ENCODE results near the gene SEMA4G.

Gene SEMA4G

GRCh38 chr10:101018600-101019439 is 49.5 kb downstream of the SEMA4G start:
- DNase-seq (ENCODE audit: extremely low spot score, insufficient read length, low read depth) (peak; percentile 50), FAIRE-seq (peak; percentile 51)

Data from GM18507 (cell line).